Testis (tissue), 3 donors: ENCODE results near the gene LCN9. TPM values are rescaled to one million over a fixed set of nuclear protein-coding genes. Genes with fewer than 3 reads are reported as not detected.
A peak's percentile ranks its signal among the peaks of the same experiment; 100 is the strongest.

Source experiments
- DNase-seq: peaks from one replicate; pipeline ENCODE4 v3.0.0-alpha.2; 2019
- H3K27ac ChIP-seq, 2 donors: fragments of 200-600 bp; sonication (generic); one replicate each; pipeline ENCODE4 v1.5.1; 2019
- H3K27me3 ChIP-seq: fragments of 200-600 bp; sonication (generic); one replicate; pipeline ENCODE4 v1.5.1; 2019
- H3K36me3 ChIP-seq: fragments of 200-600 bp; sonication (generic); one replicate; pipeline ENCODE4 v1.5.1; 2017; ENCODE audit warnings: low read depth; ENCODE audit errors: missing control alignments
- H3K4me1 ChIP-seq: fragments of 200-600 bp; sonication (generic); one replicate; pipeline ENCODE4 v1.5.1; 2019
- H3K4me3 ChIP-seq, 2 donors: fragments of 200-600 bp; sonication (generic); one replicate each; pipeline ENCODE4 v1.5.1; 2017 to 2019
- H3K9me3 ChIP-seq: fragments of 200-600 bp; sonication (generic); one replicate; pipeline ENCODE4 v1.5.1; 2017
- POLR2A ChIP-seq: fragments of 450-650 bp; IDR thresholded peaks from one replicate; pipeline ENCODE4 v1.6.1; 2017; ENCODE audit warnings: antibody characterized with exemption, mild to moderate bottlenecking, moderate library complexity
- WGBS, 2 donors: methylation state at CpG; one replicate each; pipeline ENCODE4 v1.1.5; 2018; 5-methylcytosine and 5-hydroxymethylcytosine counted together
- intact Hi-C: fragments of 100-400 bp; cut with DNase I; formaldehyde crosslinking; loops from one replicate; pipeline ENCODE4 v1.15.1; 2023; ENCODE audit warnings: low total_unique reads
- polyA plus RNA-seq: library from polyadenylated mRNA; stranded (reverse); fragments of 350-450 nt; fragmentation: Illumina TruSeq; extraction: RNeasy Lipid Tissue Mini Kit (QIAGEN cat#74804); gene quantifications from one replicate; pipeline ENCODE4 v1.2.3, GENCODE V29; 2014; ENCODE audit warnings: low read depth, low replicate concordance; ENCODE audit not compliant: insufficient read depth
- total RNA-seq, 2 donors: library from RNA; depleted of rRNA; stranded (reverse); fragments of >200 nt; gene quantifications; one replicate each; pipeline ENCODE4 v1.2.3, GENCODE V29; 2016
- TF ChIP-seq, protein P1 (sequence below), 3 experiments: fragments of 450-650 bp in 2 of 3; fragments of 200-600 bp in 1 of 3; sonication (generic) in 1 of 3; IDR thresholded peaks; one replicate each; pipeline ENCODE4 v1.5.1; 2016 to 2019; ENCODE audit warnings: antibody characterized with exemption in 3 of 3, mild to moderate bottlenecking in 2 of 3, moderate library complexity in 1 of 3

Gene LCN9
- total and polyA plus RNA-seq, 3 donors from 2014 or later, result 0.68 TPM; not detected in 2

DNA sequence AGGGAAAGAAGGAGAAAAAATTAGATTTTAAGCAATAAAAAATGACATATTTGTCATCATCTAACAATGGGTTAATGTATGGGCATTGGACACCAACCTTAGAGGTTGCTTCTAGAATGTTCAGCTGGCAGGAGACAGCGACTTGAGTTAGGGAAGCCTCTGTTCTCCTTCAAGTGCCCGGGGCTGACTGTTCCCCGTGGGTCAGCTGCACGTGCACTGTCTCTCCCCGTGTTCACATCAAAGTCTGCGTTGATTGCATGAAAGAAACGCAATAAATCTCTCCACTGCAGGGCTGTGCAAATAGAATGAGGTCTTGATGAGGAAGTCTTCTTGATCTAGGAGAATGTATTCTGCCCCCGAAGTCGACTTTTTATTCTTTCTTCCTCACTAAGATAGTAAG lies 23.9 kb upstream of the LCN9 start, which contains the start of gene GLT6D1:
Gene GLT6D1, minus strand, starts transcription at position 345 of the 400 bp plus-strand sequence. CDS start 353 bp downstream, outside the sequence.
- TF ChIP-seq, protein P1, sequence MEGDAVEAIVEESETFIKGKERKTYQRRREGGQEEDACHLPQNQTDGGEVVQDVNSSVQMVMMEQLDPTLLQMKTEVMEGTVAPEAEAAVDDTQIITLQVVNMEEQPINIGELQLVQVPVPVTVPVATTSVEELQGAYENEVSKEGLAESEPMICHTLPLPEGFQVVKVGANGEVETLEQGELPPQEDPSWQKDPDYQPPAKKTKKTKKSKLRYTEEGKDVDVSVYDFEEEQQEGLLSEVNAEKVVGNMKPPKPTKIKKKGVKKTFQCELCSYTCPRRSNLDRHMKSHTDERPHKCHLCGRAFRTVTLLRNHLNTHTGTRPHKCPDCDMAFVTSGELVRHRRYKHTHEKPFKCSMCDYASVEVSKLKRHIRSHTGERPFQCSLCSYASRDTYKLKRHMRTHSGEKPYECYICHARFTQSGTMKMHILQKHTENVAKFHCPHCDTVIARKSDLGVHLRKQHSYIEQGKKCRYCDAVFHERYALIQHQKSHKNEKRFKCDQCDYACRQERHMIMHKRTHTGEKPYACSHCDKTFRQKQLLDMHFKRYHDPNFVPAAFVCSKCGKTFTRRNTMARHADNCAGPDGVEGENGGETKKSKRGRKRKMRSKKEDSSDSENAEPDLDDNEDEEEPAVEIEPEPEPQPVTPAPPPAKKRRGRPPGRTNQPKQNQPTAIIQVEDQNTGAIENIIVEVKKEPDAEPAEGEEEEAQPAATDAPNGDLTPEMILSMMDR (IDR thresholded peaks at IDR 0.05), result no peak
- no peak for TF ChIP-seq POLR2A
- H3K36me3 ChIP-seq, result no peaks in the 10 kb centered on the region
- H3K9me3 ChIP-seq, result no peaks in the 10 kb centered on the region
- no peaks in the 10 kb centered on the region for H3K4me1 ChIP-seq
- intact Hi-C loops, result no loop called here
- no peak within 1 kb of the TSS for H3K27ac ChIP-seq
- H3K4me3 ChIP-seq, result no peak within 1 kb of the TSS
- DNase-seq, result no peak
- H3K27me3 ChIP-seq, result no peaks in the 10 kb centered on the region
- 66 to 67% methylated on average over 8 to 9 of the region's 9 CpGs for WGBS, 2 donors

DNA sequence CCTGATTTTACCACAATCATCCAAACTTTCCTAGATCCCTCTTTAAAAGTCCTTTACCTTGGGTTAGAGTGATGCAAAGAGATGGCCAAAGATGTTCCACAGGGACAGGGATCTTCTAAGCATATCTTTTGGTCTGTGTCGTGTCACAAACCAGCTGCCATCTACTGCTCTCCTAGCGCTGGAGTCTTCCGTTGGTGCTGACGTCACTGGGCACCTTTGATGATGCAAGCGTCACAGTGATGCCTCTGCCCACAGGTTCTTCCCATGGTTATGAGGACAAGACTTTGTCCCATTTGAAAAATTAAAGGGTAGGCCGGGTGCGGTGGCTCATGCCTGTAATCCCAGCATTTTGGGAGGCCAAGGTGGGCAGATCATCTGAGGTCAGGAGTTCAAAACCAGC lies 22.1 kb upstream of the LCN9 start:
- Histone ChIP-seq H3K4me3 (no peak overlapping the region), H3K27ac (no peak overlapping the region), H3K27me3 (no peaks in the 10 kb centered on the region), H3K4me1 (no peaks in the 10 kb centered on the region), H3K36me3 (no peaks in the 10 kb centered on the region), H3K9me3 (no peaks in the 10 kb centered on the region)
- TF ChIP-seq, protein P1 (IDR thresholded peaks at IDR 0.05), result no peak
- no peak for TF ChIP-seq POLR2A
- 80 to 83% methylated on average over 7 of the region's 7 CpGs for WGBS, 2 donors
- intact Hi-C loops, result no loop called here
- no peak for DNase-seq

DNA sequence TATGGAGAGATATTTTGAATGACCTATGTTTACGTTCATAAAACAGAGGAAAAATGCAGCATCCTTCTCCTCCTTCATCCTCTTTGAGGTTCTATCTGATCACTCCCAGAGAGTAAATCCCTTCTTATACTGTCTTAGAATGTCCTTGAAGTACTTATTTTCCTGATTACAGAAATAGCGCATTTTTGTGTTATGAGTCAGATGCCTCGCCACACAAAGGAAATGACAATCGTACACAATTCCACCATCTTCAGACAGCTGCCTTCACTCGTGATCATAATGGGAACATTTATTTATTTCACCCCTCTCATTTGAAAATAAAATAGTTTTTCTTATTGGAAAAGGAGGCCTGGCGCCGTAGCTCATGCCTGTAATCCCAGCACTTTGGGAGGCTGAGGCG lies 21.4 kb upstream of the LCN9 start:
- Histone ChIP-seq H3K27ac (no peak overlapping the region), H3K9me3 (no peaks in the 10 kb centered on the region), H3K4me3 (no peak overlapping the region), H3K36me3 (no peaks in the 10 kb centered on the region), H3K27me3 (no peaks in the 10 kb centered on the region), H3K4me1 (no peaks in the 10 kb centered on the region)
- DNase-seq, result no peak
- intact Hi-C loops, result no loop called here
- WGBS, 2 donors, result 51 to 53% methylated on average over 8 of the region's 8 CpGs
- TF ChIP-seq, protein P1 (IDR thresholded peaks at IDR 0.05), result no peak
- no peak for TF ChIP-seq POLR2A

DNA sequence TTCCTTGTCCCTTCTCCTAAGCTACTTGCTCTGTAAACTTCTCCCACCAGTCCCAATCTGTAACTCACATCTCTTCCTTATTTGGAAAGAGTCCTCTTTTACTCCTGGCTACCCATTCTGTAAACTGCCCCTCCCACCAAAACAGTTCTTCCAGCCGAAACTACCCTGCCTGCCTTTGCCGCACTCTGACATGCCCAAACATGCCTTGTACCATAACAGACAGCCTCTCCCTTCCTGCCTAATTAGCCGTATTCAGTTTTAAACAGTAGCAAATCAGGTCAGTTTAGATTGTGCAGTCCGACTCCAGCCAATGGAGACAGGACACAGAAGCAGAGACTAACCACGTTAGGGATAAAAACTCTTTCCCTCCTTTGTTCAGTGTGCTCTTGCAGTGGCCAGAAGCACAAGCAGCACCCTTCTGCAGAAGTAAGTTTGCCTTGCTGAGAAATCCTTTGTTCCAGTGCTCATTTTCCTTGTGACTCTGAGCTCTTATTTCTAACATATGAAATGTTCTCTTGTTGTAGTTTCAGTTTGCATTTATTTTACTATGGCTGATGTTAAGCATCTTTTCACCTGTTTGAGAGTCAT lies 18.4 kb upstream of the LCN9 start:
- WGBS, 2 donors, result 86 to 87% methylated on average over 5 of the region's 5 CpGs
- Histone ChIP-seq H3K27me3 (no peaks in the 10 kb centered on the region), H3K27ac (no peak overlapping the region), H3K4me1 (no peaks in the 10 kb centered on the region), H3K4me3 (no peak overlapping the region), H3K36me3 (no peaks in the 10 kb centered on the region), H3K9me3 (no peaks in the 10 kb centered on the region)
- intact Hi-C loops, result no loop called here
- DNase-seq, result no peak
- TF ChIP-seq, protein P1 (IDR thresholded peaks at IDR 0.05), result no peak
- TF ChIP-seq POLR2A, result no peak

DNA sequence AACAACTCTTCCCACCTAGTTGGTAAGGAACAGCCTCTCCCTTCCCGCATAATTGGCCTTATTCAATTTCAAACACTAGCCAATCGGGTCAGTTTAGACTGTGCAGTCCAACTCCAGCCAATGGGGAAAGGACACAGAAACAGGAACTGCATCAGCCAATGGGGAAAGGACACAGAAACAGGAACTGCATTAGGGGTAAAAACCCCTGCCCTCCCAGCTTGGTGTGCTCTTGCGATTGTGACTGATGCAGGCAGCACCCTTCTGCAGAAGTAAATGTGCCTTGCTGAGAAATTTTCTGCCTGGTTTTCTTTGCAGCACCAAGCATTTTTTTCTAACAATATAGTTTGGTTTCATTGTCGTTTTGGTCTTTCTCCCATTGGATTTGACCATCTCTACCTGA lies 15.2 kb upstream of the LCN9 start:
- intact Hi-C loops, result no loop called here
- 66 to 67% methylated on average over 4 of the region's 4 CpGs for WGBS, 2 donors
- no peak for TF ChIP-seq POLR2A
- TF ChIP-seq, protein P1 (IDR thresholded peaks at IDR 0.05), result no peak
- Histone ChIP-seq H3K4me1 (no peaks in the 10 kb centered on the region), H3K36me3 (no peaks in the 10 kb centered on the region), H3K4me3 (no peak overlapping the region), H3K9me3 (no peaks in the 10 kb centered on the region), H3K27ac (no peak overlapping the region), H3K27me3 (no peaks in the 10 kb centered on the region)
- DNase-seq, result peak; percentile 23
